ENCODE measurements around the gene SLAMF7.

The SLAMF7 gene

DNA sequence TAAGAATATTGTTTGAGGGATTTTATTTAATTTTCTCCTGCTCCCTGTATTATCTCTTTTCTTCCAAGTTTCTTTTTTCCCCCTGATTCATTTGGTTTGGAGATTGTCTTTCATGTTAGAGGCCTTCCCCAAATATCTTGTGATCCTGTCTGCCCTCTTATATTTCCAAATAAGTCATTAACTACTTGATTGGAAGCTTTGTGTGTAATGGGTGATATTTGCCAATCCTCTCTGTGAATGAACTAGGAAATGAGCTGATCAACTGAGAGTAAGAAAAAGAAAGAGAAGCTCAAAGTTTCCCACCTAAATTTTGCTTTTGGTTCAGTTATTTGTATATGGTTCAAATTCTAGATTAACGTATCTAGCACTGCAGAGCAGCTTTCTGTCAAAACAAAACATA, 33.3 kb downstream of the SLAMF7 start:
- Histone ChIP-seq H3K9me3 (ENCODE audit: control insufficient read depth in 1 of 2, low read length in 2 of 2) (no peaks in the 10 kb centered on the region), H3K4me1 (ENCODE audit: control insufficient read depth in 1 of 2, insufficient read depth in 2 of 2, low read length in 2 of 2) (peaks cover 6 to 8% of the 10 kb centered on the region in 2 donors), H3K9ac (ENCODE audit: low read depth in 1 of 2, low read length in 2 of 2) (no peak overlapping the region), H3K27ac (ENCODE audit: low read depth, low read length) (no peak overlapping the region), H3K36me3 (ENCODE audit: control insufficient read depth in 1 of 2, insufficient read depth in 2 of 2, low read length in 2 of 2) (no peaks in the 10 kb centered on the region), H3K4me3 (ENCODE audit: low read depth in 1 of 2, low read length in 2 of 2) (no peak overlapping the region), H3K27me3 (ENCODE audit: control insufficient read depth in 1 of 2, insufficient read depth in 2 of 2, low read length in 2 of 2) (no peaks in the 10 kb centered on the region)

DNA sequence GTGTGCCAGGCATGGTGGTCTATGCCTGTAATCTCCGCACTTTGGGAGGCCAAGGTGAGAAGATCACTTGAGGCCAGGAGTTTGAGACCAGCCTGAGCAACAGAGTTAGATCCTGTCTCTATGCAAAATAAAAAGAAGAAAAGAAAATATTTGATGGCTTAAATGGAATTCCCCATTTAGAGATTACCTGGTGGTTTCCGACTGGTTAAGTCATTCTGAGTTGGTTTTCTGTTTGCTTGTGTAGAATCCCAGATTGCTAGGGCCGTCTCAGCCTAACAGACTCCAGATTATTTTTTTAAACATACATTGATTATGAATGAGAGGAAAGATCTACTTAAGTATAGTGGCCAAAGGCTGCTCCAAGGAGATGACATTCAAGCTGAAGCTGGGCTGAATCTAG, 34.0 kb downstream of the SLAMF7 start:
- no peaks in the 10 kb centered on the region for H3K27me3 ChIP-seq (ENCODE audit: control insufficient read depth in 1 of 2, insufficient read depth in 2 of 2, low read length in 2 of 2)
- H3K4me3 ChIP-seq (ENCODE audit: low read depth in 1 of 2, low read length in 2 of 2) = no peak overlapping the region
- no peaks in the 10 kb centered on the region for H3K36me3 ChIP-seq (ENCODE audit: control insufficient read depth in 1 of 2, insufficient read depth in 2 of 2, low read length in 2 of 2)
- no peak overlapping the region for H3K27ac ChIP-seq (ENCODE audit: low read depth, low read length)
- no peaks in the 10 kb centered on the region for H3K9me3 ChIP-seq (ENCODE audit: control insufficient read depth in 1 of 2, low read length in 2 of 2)
- peaks cover 0 to under 1% of the 10 kb centered on the region in 2 donors for H3K4me1 ChIP-seq (ENCODE audit: control insufficient read depth in 1 of 2, insufficient read depth in 2 of 2, low read length in 2 of 2)
- H3K9ac ChIP-seq (ENCODE audit: low read depth in 1 of 2, low read length in 2 of 2) = no peak overlapping the region

DNA sequence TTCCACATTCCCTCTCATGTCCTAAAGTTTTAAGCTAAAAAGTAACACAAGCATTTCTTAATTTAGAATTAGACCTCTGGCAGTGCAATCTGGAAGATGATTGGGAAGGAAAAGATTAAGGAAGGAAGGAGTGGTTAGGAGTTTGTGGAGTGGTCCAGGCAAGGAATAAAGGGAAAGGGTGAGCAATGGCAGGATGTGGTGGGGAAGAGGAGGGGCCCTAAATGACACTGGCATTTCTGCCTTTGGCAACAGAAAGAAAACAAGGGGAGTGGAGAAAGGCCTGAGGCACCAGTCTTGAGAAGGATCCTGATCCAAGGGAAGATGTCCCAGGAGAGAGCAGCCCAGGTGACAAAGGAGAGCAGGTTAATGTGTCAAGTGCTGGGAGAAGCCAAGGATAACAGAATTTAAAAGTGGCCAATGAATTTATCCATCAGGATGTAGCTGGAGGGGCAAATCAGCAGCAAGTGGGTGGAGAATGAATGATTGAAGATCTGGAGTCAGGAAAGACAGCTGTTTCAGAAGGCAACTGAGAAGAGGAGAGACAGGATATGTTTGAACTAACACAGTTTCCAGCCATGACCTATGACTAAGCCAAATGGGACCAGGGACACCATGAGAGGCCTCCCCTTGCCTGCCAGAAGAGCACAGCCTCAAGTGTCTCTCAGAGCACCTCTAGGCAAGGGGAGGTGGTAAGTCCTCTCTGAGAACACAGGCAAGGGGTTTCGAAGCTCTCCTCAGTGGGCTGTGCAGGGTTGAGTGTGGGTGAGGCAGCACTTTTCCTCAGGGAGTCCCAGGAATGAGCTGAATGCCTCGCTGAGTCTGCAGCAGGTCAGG, 36.1 kb downstream of the SLAMF7 start:
- Histone ChIP-seq H3K36me3 (ENCODE audit: control insufficient read depth in 1 of 2, insufficient read depth in 2 of 2, low read length in 2 of 2) (no peaks in the 10 kb centered on the region), H3K9ac (ENCODE audit: low read depth in 1 of 2, low read length in 2 of 2) (no peak overlapping the region), H3K27ac (ENCODE audit: low read depth, low read length) (no peak overlapping the region), H3K9me3 (ENCODE audit: control insufficient read depth in 1 of 2, low read length in 2 of 2) (no peaks in the 10 kb centered on the region), H3K27me3 (ENCODE audit: control insufficient read depth in 1 of 2, insufficient read depth in 2 of 2, low read length in 2 of 2) (no peaks in the 10 kb centered on the region), H3K4me1 (ENCODE audit: control insufficient read depth in 1 of 2, insufficient read depth in 2 of 2, low read length in 2 of 2) (peaks cover 0 to 4% of the 10 kb centered on the region in 2 donors), H3K4me3 (ENCODE audit: low read depth in 1 of 2, low read length in 2 of 2) (no peak overlapping the region)

DNA sequence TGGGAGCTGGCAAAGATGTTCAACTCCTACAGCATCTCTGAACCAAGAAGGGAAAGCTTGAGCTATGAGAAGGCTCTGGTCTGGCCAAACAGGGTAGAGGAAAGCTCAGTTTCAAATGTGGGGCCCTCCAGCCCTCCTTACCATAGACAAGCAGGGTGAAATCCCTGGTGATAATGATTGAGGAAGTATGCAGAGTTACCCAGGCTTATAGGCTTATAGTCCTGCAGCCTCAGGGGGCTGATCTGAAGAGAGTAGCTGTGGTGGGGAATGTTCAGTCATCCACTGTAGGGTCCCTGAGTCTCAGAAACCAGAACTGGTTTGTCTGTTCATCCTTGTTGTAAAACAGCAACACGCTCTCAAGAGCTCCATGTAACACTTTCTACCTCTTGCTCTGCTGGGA, 37.1 kb downstream of the SLAMF7 start:
- no peak overlapping the region for H3K27ac ChIP-seq (ENCODE audit: low read depth, low read length)
- no peak overlapping the region for H3K9ac ChIP-seq (ENCODE audit: low read depth in 1 of 2, low read length in 2 of 2)
- H3K4me1 ChIP-seq (ENCODE audit: control insufficient read depth in 1 of 2, insufficient read depth in 2 of 2, low read length in 2 of 2) = peaks cover 5 to 14% of the 10 kb centered on the region in 2 donors
- H3K36me3 ChIP-seq (ENCODE audit: control insufficient read depth in 1 of 2, insufficient read depth in 2 of 2, low read length in 2 of 2) = no peaks in the 10 kb centered on the region
- H3K4me3 ChIP-seq (ENCODE audit: low read depth in 1 of 2, low read length in 2 of 2) = no peak overlapping the region
- no peaks in the 10 kb centered on the region for H3K9me3 ChIP-seq (ENCODE audit: control insufficient read depth in 1 of 2, low read length in 2 of 2)
- H3K27me3 ChIP-seq (ENCODE audit: control insufficient read depth in 1 of 2, insufficient read depth in 2 of 2, low read length in 2 of 2) = no peaks in the 10 kb centered on the region

DNA sequence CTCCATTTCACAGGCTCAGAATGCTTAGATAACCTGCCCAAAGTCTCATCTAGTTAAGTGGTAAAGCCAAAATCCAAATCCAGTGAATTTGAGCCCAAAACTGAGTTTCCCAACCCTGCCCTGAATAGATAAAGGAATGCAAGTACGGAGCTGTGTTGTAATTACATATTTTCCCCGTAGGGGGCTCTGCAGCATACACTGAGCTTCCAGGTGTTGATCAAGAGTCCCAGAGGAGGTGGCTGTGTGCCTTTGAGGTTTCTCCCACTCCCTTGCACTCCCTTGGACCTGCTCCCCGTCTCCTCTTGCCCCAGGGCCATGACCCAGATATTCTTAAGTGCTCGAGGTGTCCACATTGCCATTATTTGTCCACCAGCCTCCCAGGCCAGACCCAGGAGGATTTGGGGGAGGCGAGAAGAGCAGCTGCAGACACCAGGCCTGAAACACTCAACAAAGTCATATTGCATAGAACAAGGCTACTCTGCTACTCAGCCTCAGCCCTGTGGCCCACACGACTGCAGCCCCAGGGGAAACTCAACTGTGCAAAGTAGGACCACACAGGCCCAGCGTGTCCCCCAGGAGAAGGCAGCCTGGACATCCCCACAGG, 38.5 kb downstream of the SLAMF7 start:
- Histone ChIP-seq H3K9me3 (ENCODE audit: control insufficient read depth in 1 of 2, low read length in 2 of 2) (no peaks in the 10 kb centered on the region), H3K27ac (ENCODE audit: low read depth, low read length) (no peak overlapping the region)

DNA sequence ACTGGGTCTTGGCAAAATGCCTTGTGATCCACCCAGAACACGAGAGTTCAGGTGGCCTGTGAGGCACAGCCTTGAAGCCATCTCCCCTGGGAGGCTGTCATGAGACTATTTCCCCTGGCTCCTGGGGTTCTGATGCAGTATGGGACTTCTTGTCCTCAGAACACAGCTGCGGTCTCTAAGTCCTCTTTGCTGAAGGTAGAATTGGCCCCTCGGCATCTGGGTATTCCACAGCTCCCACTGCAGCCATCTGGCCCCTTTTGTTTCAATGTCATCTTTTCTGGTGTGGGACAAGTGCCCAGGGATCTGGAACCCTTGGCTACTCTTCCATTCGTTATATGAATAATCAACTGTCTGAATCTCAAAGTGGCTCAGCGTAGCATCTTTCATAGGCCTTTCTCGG, 39.9 kb downstream of the SLAMF7 start:
- Histone ChIP-seq H3K4me3 (ENCODE audit: low read depth in 1 of 2, low read length in 2 of 2) (no peak overlapping the region), H3K27ac (ENCODE audit: low read depth, low read length) (no peak overlapping the region), H3K9me3 (ENCODE audit: control insufficient read depth in 1 of 2, low read length in 2 of 2) (no peaks in the 10 kb centered on the region), H3K27me3 (ENCODE audit: control insufficient read depth in 1 of 2, insufficient read depth in 2 of 2, low read length in 2 of 2) (no peaks in the 10 kb centered on the region), H3K9ac (ENCODE audit: low read depth in 1 of 2, low read length in 2 of 2) (no peak overlapping the region), H3K36me3 (ENCODE audit: control insufficient read depth in 1 of 2, insufficient read depth in 2 of 2, low read length in 2 of 2) (no peaks in the 10 kb centered on the region), H3K4me1 (ENCODE audit: control insufficient read depth in 1 of 2, insufficient read depth in 2 of 2, low read length in 2 of 2) (peaks cover 22 to 29% of the 10 kb centered on the region in 2 donors)

More for the DNA sequence above, 38.5 kb downstream of the SLAMF7 start:
- Histone ChIP-seq H3K36me3 (ENCODE audit: control insufficient read depth in 1 of 2, insufficient read depth in 2 of 2, low read length in 2 of 2) (no peaks in the 10 kb centered on the region), H3K4me3 (ENCODE audit: low read depth in 1 of 2, low read length in 2 of 2) (no peak overlapping the region), H3K9ac (ENCODE audit: low read depth in 1 of 2, low read length in 2 of 2) (no peak overlapping the region), H3K4me1 (ENCODE audit: control insufficient read depth in 1 of 2, insufficient read depth in 2 of 2, low read length in 2 of 2) (peaks cover 17 to 28% of the 10 kb centered on the region in 2 donors), H3K27me3 (ENCODE audit: control insufficient read depth in 1 of 2, insufficient read depth in 2 of 2, low read length in 2 of 2) (no peaks in the 10 kb centered on the region)

DNA sequence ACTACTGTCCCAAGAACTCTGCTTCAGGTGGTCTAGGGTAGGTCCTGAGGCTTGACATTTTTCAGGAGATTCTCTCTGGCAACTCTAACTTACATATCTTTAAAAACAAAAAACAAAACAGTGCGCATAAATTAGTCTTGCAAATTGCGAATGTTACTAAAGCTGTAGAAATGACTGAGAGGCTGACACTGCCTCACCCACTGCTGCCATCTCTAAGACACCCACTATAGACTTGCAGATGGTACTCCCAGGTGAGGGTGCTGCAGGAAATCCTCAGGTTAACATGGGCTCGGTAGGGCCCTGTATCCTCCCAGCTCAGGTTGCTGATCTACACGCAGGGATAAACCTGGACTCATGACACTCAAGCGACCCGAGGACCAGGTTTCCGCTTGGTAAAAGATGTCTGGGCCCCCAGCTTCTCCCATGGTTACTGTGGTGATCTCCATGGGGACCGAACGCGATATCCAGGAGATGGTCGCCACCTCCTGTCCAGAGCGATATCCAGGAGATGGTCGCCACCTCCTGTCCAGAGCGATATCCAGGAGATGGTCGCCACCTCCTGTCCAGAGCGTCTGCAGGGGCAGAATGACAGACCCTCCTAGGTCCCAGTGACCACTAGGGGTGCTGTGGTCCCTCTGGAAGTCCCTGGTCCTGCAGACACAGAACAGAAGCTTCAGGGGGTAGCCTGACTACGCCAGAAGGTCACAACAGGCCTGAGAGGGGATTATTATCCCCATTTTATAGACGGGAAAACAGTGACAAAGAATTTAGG, 40.8 kb downstream of the SLAMF7 start:
- H3K27me3 ChIP-seq (ENCODE audit: control insufficient read depth in 1 of 2, insufficient read depth in 2 of 2, low read length in 2 of 2) = no peaks in the 10 kb centered on the region
- no peaks in the 10 kb centered on the region for H3K9me3 ChIP-seq (ENCODE audit: control insufficient read depth in 1 of 2, low read length in 2 of 2)
- no peak overlapping the region for H3K9ac ChIP-seq (ENCODE audit: low read depth in 1 of 2, low read length in 2 of 2)
- no peak overlapping the region for H3K27ac ChIP-seq (ENCODE audit: low read depth, low read length)
- H3K36me3 ChIP-seq (ENCODE audit: control insufficient read depth in 1 of 2, insufficient read depth in 2 of 2, low read length in 2 of 2) = no peaks in the 10 kb centered on the region
- no peak overlapping the region for H3K4me3 ChIP-seq (ENCODE audit: low read depth in 1 of 2, low read length in 2 of 2)
- peaks cover 22 to 29% of the 10 kb centered on the region in 2 donors for H3K4me1 ChIP-seq (ENCODE audit: control insufficient read depth in 1 of 2, insufficient read depth in 2 of 2, low read length in 2 of 2)

DNA sequence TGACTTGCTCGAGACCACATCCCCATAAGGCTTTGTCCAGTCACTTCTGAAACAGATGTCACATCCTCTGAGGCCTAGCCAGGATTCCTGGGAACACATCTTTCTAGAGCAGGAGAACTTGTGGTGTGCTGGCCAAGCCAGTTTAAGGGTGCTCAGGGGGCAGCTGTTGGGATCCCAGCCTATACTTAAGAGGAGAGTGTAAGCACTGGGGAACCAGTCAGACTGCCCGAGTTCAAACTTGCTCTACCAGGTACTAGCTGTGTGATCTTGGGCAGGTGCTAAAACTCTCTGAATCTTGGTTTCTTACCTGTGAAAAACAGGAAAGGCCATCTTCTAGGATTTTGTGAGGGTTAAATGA, 41.3 kb downstream of the SLAMF7 start:
- Histone ChIP-seq H3K4me3 (ENCODE audit: low read depth in 1 of 2, low read length in 2 of 2) (no peak overlapping the region), H3K27me3 (ENCODE audit: control insufficient read depth in 1 of 2, insufficient read depth in 2 of 2, low read length in 2 of 2) (no peaks in the 10 kb centered on the region), H3K27ac (ENCODE audit: low read depth, low read length) (no peak overlapping the region), H3K9ac (ENCODE audit: low read depth in 1 of 2, low read length in 2 of 2) (no peak overlapping the region), H3K4me1 (ENCODE audit: control insufficient read depth in 1 of 2, insufficient read depth in 2 of 2, low read length in 2 of 2) (peaks cover 22 to 29% of the 10 kb centered on the region in 2 donors), H3K9me3 (ENCODE audit: control insufficient read depth in 1 of 2, low read length in 2 of 2) (no peaks in the 10 kb centered on the region), H3K36me3 (ENCODE audit: control insufficient read depth in 1 of 2, insufficient read depth in 2 of 2, low read length in 2 of 2) (no peaks in the 10 kb centered on the region)

DNA sequence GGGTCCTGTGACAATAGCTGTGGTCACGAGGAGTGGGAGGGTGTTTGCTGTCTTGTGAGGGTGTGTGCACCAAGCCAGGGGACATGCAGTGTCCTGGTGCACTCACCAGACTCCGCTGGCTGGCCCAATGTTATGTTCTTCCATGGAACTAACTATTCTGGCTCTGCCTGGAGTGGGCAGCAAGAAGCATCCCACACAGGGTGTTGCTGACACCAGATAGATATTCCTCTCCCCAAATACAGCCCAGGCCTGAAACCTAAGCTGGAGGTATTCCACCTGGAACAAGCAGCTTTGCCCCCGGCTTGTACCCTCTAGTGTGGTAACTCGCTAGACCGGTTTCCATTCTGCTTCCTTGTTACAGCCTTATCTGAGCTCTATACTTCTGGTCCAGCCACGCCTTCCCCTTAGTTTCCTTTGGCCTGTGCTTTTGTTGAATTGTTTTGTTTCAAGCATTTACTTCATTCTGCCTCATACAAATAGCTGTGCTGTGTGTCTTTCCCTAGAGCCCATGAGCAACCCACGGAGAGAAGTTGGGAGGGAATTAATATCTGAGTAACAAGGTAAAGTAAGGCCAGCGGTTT, 42.2 kb downstream of the SLAMF7 start:
- no peaks in the 10 kb centered on the region for H3K27me3 ChIP-seq (ENCODE audit: control insufficient read depth in 1 of 2, insufficient read depth in 2 of 2, low read length in 2 of 2)
- H3K4me1 ChIP-seq (ENCODE audit: control insufficient read depth in 1 of 2, insufficient read depth in 2 of 2, low read length in 2 of 2) = peaks cover 22 to 29% of the 10 kb centered on the region in 2 donors
- no peaks in the 10 kb centered on the region for H3K9me3 ChIP-seq (ENCODE audit: control insufficient read depth in 1 of 2, low read length in 2 of 2)
- H3K36me3 ChIP-seq (ENCODE audit: control insufficient read depth in 1 of 2, insufficient read depth in 2 of 2, low read length in 2 of 2) = no peaks in the 10 kb centered on the region
- H3K4me3 ChIP-seq (ENCODE audit: low read depth in 1 of 2, low read length in 2 of 2) = peak overlapping the region; percentile 28 to 33
- peak overlapping the region; percentile 54 to 63 for H3K9ac ChIP-seq (ENCODE audit: low read depth in 1 of 2, low read length in 2 of 2)
- H3K27ac ChIP-seq (ENCODE audit: low read depth, low read length) = peak overlapping the region; percentile 70

Data from duodenal mucosa (tissue), 2 donors.